ENCODE results near the gene SKIL.

The SKIL gene

GRCh38 chr3:170405101-170405500 lies 47.6 kb downstream of the SKIL start:
- no peak for DNase-seq

- DNase-seq: no peak
Measured at GRCh38 chr3:170410428-170411029, 53.0 kb downstream of the SKIL start.

- no peak for DNase-seq
Measured at GRCh38 chr3:170413291-170413690, 55.8 kb downstream of the SKIL start.

- DNase-seq: no peak
Measured at GRCh38 chr3:170414202-170414663, 56.7 kb downstream of the SKIL start.

- DNase-seq: no peak
Measured at GRCh38 chr3:170417090-170417489, 59.6 kb downstream of the SKIL start.

GRCh38 chr3:170418422-170419398 lies 61.2 kb downstream of the SKIL start, which contains the start of gene CLDN11:
Gene CLDN11 (plus strand): TSS chr3:170418868. CDS start chr3:170419067, 199 bp downstream.
- DNase-seq: no peak

- DNase-seq: no peak
Measured at GRCh38 chr3:170419557-170420087, 62.1 kb downstream of the SKIL start.

GRCh38 chr3:170420307-170420821 lies 62.8 kb downstream of the SKIL start:
- no peak for DNase-seq

- no peak for DNase-seq
Measured at GRCh38 chr3:170421111-170421641, 63.7 kb downstream of the SKIL start.

- no peak for DNase-seq
Measured at GRCh38 chr3:170421758-170422157, 64.2 kb downstream of the SKIL start.

GRCh38 chr3:170423001-170423615 lies 65.6 kb downstream of the SKIL start:
- no peak for DNase-seq

GRCh38 chr3:170424879-170425278 lies 67.4 kb downstream of the SKIL start:
- no peak for DNase-seq

- DNase-seq: no peak
Measured at GRCh38 chr3:170425491-170426239, 68.2 kb downstream of the SKIL start.

- no peak for DNase-seq
Measured at GRCh38 chr3:170426240-170426797, 68.8 kb downstream of the SKIL start.

GRCh38 chr3:170428095-170428494 lies 70.6 kb downstream of the SKIL start:
- DNase-seq: no peak

- no peak for DNase-seq
Measured at GRCh38 chr3:170429050-170429449, 71.5 kb downstream of the SKIL start.

- DNase-seq: no peak
Measured at GRCh38 chr3:170431054-170431453, 73.5 kb downstream of the SKIL start.

GRCh38 chr3:170432416-170432815 lies 74.9 kb downstream of the SKIL start:
- DNase-seq: no peak

GRCh38 chr3:170436697-170437096 lies 79.2 kb downstream of the SKIL start:
- DNase-seq: no peak

- no peak for DNase-seq
Measured at GRCh38 chr3:170437176-170437575, 79.7 kb downstream of the SKIL start.

- no peak for DNase-seq
Measured at GRCh38 chr3:170437696-170438407, 80.3 kb downstream of the SKIL start.

Measured in activated naive CD4-positive, alpha-beta T cell (primary cell).